Glutamatergic neuron (in vitro differentiated cells): ENCODE data around the gene IFIT1. TPM values are rescaled to one million over a fixed set of nuclear protein-coding genes. Genes with fewer than 3 reads are reported as not detected.
"Not testable (repeated sequence)": the region's sequence is repeated elsewhere in the genome, so short reads cannot be mapped to it uniquely, and the experiment has no call there.

Experiments used
- DNase-seq: peaks from one replicate; pipeline ENCODE4 v3.0.0; 2022
- H3K27ac Mint-ChIP-seq: one replicate; pipeline ENCODE4 v1.8.0; 2020; ENCODE audit warnings: mild to moderate bottlenecking, mixed read lengths, inconsistent platforms; ENCODE audit not compliant: unreplicated experiment
- H3K27me3 Mint-ChIP-seq: one replicate; pipeline ENCODE4 v1.8.0; 2020; ENCODE audit warnings: mild to moderate bottlenecking, moderate library complexity, mixed read lengths, inconsistent platforms; ENCODE audit not compliant: unreplicated experiment
- H3K36me3 Mint-ChIP-seq: one replicate; pipeline ENCODE4 v1.8.0; 2020; ENCODE audit warnings: mild to moderate bottlenecking, mixed read lengths, inconsistent platforms; ENCODE audit not compliant: unreplicated experiment
- H3K4me1 Mint-ChIP-seq: one replicate; pipeline ENCODE4 v1.8.0; 2020; ENCODE audit warnings: mild to moderate bottlenecking, low read depth, mixed read lengths, inconsistent platforms; ENCODE audit not compliant: unreplicated experiment
- H3K4me3 Mint-ChIP-seq: one replicate; pipeline ENCODE4 v1.8.0; 2020; ENCODE audit warnings: mild to moderate bottlenecking, mixed read lengths, inconsistent platforms; ENCODE audit not compliant: unreplicated experiment
- H3K9me3 Mint-ChIP-seq: one replicate; pipeline ENCODE4 v1.8.0; 2020; ENCODE audit warnings: mild to moderate bottlenecking, moderate library complexity, mixed read lengths, inconsistent platforms; ENCODE audit not compliant: unreplicated experiment
- total RNA-seq: library from RNA; stranded (reverse); fragmentation: NEBNext Ultra II Directional; extraction: Animal tissue kit (Norgen Biotek cat#: 25700); gene quantifications from one replicate; pipeline ENCODE4 v1.2.1, GENCODE V29; 2021; ENCODE audit not compliant: unreplicated experiment
- TF ChIP-seq, protein P1 (sequence below): fragments of 200-600 bp; sonication (generic); IDR thresholded peaks from one replicate; pipeline ENCODE4 v1.5.0; 2021; ENCODE audit not compliant: partially characterized antibody, unreplicated experiment

The IFIT1 gene
- total RNA-seq, 1 donor from 2014 or later, result not detected

DNA sequence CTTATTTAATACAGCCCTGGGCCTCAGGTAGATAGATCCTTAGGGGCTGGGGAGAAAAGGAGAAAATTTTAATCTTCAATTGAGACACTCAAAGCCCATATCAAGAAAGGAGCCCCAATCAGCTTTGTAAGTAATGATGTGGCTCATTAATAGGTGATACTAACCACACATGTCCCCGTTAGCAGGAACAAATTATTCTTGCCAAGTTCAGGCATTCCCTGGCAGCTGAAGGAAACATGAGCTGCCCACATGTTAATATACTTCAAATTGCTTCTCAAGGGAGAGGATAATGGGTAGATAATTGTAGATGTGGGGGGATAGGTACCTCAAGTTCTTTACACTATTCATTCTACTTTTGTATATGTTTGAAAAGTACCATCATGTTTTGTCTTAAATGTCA is 36.5 kb downstream of the IFIT1 start:
- H3K36me3 Mint-ChIP-seq, result no peaks in the 10 kb centered on the region
- no peak overlapping the region for H3K4me3 Mint-ChIP-seq
- TF ChIP-seq, protein P1, sequence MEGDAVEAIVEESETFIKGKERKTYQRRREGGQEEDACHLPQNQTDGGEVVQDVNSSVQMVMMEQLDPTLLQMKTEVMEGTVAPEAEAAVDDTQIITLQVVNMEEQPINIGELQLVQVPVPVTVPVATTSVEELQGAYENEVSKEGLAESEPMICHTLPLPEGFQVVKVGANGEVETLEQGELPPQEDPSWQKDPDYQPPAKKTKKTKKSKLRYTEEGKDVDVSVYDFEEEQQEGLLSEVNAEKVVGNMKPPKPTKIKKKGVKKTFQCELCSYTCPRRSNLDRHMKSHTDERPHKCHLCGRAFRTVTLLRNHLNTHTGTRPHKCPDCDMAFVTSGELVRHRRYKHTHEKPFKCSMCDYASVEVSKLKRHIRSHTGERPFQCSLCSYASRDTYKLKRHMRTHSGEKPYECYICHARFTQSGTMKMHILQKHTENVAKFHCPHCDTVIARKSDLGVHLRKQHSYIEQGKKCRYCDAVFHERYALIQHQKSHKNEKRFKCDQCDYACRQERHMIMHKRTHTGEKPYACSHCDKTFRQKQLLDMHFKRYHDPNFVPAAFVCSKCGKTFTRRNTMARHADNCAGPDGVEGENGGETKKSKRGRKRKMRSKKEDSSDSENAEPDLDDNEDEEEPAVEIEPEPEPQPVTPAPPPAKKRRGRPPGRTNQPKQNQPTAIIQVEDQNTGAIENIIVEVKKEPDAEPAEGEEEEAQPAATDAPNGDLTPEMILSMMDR, result no peak
- no peak overlapping the region for H3K27ac Mint-ChIP-seq
- no peak for DNase-seq
- no peaks in the 10 kb centered on the region for H3K9me3 Mint-ChIP-seq
- no peaks in the 10 kb centered on the region for H3K4me1 Mint-ChIP-seq
- peaks cover 2% of the 10 kb centered on the region for H3K27me3 Mint-ChIP-seq

DNA sequence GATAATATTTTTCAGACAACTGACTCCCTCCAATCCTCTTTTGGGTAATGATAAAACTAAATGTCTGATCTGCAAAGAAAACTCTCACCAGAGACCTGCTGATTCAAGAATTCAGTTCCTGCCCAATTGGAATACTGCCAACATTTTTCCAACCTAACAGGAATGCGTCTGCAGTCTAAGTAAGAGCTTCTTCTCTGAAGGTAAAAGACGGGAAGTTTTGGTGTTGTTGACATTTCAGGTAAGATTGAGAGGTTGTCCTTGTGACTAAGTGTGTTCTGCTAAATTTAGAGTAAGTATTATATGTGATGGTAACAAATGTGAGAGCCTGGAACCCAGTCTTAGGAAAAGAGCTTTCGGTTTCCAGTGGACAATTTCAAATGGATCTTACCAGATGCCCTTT is 39.6 kb downstream of the IFIT1 start:
- H3K27me3 Mint-ChIP-seq, result peaks cover 2% of the 10 kb centered on the region
- no peak overlapping the region for H3K27ac Mint-ChIP-seq
- H3K9me3 Mint-ChIP-seq, result no peaks in the 10 kb centered on the region
- TF ChIP-seq, protein P1, result no peak
- H3K4me1 Mint-ChIP-seq, result no peaks in the 10 kb centered on the region
- H3K36me3 Mint-ChIP-seq, result no peaks in the 10 kb centered on the region
- DNase-seq, result no peak
- no peak overlapping the region for H3K4me3 Mint-ChIP-seq

DNA sequence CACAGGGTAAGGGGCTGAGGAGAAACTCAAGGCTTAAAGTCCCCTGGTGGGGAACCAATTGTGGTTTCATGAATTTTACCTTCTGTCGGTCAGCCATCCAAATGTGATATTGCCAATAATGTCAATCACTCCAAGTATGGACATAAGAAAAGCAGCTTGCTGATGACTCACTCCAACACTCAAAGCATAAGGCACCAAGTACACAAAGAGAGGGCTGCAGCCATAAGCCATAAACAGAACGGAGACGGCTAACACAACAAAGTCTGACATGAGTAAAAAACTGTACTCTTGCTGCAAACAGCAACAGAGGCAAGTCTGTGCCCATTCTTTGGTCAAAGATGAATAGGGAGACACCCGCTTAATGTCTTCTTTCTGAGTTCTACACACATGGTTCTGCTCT is 46.1 kb downstream of the IFIT1 start:
- Mint-ChIP-seq H3K36me3 (no peaks in the 10 kb centered on the region), H3K9me3 (no peaks in the 10 kb centered on the region), H3K4me3 (no peak overlapping the region), H3K27me3 (no peaks in the 10 kb centered on the region), H3K4me1 (no peaks in the 10 kb centered on the region), H3K27ac (no peak overlapping the region)
- TF ChIP-seq, protein P1, result no peak
- no peak for DNase-seq

DNA sequence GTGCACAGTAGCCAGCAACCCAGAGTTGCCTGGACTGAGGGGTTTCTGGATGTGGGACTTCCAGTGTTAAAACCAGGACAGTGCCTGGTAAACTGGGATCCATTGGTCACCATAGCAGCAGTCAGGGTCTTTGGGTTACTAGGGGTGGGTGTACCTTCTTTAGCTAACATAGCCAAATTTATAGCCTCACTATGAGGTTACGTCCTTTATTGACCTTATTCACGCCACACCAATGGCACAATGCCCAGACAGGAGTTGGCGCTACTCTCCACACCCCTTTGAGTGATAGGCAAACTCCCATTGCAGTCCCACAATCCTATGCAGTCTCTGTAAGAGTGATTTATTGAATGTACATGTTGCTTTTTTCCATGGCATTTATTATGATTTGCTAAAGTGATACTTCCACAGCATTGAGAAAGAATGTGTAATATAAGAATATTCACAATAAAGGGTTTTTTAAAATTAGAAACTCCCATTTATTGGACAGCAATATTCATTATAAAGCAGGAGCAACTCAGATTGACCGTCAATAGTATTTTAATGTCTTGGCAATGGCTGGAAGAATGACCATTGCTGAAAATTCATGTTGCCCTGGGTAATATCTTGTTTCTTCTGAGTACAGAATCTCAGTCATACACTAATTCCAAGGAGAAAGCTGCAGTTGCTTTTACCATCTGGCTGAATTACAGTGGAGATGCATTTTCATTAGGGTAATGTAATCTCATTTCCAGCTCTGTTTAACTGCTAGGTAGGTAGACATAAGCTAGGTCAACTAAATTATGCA is 48.0 kb downstream of the IFIT1 start:
- TF ChIP-seq, protein P1, result no peak
- DNase-seq, result no peak
- Mint-ChIP-seq H3K4me3 (no peak overlapping the region), H3K27ac (no peak overlapping the region), H3K27me3 (no peaks in the 10 kb centered on the region), H3K4me1 (no peaks in the 10 kb centered on the region), H3K9me3 (no peaks in the 10 kb centered on the region), H3K36me3 (no peaks in the 10 kb centered on the region)

DNA sequence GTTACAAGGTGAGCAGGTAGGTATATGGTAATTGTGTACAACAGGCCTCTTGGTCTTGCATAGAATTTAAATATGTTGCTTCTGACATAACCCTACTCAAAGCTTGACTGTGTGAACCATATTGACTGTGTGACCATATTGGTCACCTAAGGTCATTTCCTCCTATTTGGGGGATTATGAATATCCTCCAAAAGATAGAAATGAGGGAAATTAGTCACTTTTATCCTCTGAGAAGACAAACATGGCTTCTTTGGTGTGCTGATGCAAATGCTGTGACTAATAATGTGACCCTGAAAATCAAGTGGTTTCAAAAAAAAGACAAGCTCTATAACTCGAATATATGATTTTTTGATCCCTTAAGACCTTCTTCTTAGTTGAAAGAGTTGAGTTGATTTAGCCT is 49.9 kb downstream of the IFIT1 start:
- Mint-ChIP-seq H3K36me3 (peaks cover 5% of the 10 kb centered on the region), H3K9me3 (no peaks in the 10 kb centered on the region), H3K4me3 (no peak overlapping the region), H3K4me1 (no peaks in the 10 kb centered on the region), H3K27ac (no peak overlapping the region), H3K27me3 (no peaks in the 10 kb centered on the region)
- TF ChIP-seq, protein P1, result no peak
- DNase-seq, result no peak

DNA sequence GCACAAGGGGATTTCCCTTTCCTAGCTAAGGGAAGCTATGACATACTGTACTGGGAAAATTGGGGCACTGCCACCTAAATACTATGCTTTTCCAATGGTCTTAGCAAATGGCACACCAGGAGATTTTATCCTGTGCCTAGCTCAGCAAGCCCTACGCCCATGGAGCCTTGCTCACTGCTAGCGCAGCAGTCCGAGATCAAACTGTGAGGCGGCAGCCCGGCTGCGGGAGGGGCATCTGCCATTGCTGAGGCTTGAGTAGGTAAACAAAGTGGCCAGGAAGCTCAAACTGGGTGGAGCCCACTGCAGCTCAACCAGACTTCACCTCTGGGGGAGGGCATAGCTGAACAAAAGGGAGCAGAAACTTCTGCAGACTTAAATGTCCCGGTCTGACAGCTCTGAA is 52.4 kb downstream of the IFIT1 start:
- not testable (repeated sequence) for H3K9me3 Mint-ChIP-seq, H3K27me3 Mint-ChIP-seq, DNase-seq, H3K4me3 Mint-ChIP-seq, H3K4me1 Mint-ChIP-seq, H3K27ac Mint-ChIP-seq, H3K36me3 Mint-ChIP-seq
